Neural progenitor cell (in vitro differentiated cells): ENCODE data around the gene PCDH9.

Experiments used
- CTCF ChIP-seq: fragments of 200-600 bp; sonication (generic); IDR thresholded peaks from 2 replicates; pipeline ENCODE4 v1.5.1; 2017; ENCODE audit warnings: antibody characterized with exemption, mild to moderate bottlenecking
- EZH2 ChIP-seq: fragments of 200-600 bp; sonication (generic); IDR thresholded peaks from 2 replicates; pipeline ENCODE4 v1.6.1; 2017; ENCODE audit warnings: antibody characterized with exemption, mild to moderate bottlenecking, moderate library complexity
- EZH2phosphoT487 ChIP-seq: fragments of 200-600 bp; sonication (generic); IDR thresholded peaks from 2 replicates; pipeline ENCODE4 v1.6.1; 2017; ENCODE audit warnings: antibody characterized with exemption

DNA sequence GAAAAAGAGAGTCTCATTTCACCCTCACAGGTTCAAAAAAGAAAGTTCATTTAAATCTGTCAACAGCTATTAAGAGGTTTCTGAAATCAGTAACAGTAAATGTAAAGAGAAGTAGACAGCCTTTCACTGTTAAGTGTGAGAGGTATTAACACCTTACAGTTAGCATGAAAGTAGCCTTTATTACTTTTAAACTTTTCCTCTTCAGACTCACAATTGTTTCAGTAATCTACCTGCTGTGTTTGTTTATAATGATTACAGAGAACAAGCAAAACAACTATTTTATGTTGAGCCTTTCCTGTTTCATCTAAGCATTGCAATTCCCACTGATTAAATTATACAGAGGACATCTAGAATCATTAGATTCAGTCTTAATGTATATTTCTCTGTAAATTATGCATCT is 159.8 kb downstream of the PCDH9 start:
- TF ChIP-seq CTCF (no peak), EZH2phosphoT487 (no peak), EZH2 (no peak)
